Measurements from ENCODE around the gene LRRC52.

Gene LRRC52, protein sequence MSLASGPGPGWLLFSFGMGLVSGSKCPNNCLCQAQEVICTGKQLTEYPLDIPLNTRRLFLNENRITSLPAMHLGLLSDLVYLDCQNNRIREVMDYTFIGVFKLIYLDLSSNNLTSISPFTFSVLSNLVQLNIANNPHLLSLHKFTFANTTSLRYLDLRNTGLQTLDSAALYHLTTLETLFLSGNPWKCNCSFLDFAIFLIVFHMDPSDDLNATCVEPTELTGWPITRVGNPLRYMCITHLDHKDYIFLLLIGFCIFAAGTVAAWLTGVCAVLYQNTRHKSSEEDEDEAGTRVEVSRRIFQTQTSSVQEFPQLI

DNA sequence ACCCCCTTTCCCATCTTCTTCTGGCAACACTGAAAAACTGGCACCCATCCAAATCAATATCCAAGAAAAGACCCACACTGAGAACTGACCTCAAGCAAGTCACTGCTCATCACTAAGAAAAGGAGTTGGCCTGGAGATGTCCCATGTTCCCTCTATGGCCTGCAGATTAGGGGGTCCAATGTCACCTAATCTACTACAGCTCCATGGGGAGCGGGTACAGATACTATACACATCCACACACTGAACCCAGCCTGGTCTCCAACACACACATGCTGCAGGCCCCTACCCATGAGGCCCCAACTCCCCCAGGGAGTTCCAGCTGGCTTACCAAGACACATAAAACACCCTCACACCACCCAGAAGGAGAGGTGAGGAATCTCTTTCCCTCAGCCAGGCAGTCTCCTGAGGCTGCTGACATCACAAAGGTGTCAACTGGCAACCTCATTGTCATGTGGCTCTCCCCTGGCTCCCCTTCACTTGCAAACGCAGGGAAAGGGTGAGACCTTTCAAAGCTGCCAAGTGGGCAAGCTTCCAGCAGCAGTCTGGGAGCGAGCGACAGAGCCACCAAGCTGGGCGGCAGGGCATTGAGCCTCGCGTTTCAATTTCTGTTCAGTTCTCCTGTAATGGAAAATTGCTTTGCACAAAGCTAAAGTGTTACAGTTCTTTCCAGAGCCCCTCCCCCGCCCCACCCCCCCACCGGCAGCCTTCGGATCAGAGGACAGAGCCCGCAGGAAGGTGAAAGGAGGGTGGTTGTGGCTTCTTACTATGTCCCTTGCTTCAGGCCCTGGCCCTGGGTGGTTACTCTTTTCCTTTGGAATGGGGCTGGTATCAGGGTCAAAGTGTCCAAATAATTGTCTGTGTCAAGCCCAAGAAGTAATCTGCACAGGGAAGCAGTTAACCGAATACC is at the start of gene LRRC52:
LRRC52 (plus strand) TSS at position 469 of the 907 bp plus-strand sequence; CDS start at position 766, 297 bp downstream.
- DNase-seq: no peak

DNA sequence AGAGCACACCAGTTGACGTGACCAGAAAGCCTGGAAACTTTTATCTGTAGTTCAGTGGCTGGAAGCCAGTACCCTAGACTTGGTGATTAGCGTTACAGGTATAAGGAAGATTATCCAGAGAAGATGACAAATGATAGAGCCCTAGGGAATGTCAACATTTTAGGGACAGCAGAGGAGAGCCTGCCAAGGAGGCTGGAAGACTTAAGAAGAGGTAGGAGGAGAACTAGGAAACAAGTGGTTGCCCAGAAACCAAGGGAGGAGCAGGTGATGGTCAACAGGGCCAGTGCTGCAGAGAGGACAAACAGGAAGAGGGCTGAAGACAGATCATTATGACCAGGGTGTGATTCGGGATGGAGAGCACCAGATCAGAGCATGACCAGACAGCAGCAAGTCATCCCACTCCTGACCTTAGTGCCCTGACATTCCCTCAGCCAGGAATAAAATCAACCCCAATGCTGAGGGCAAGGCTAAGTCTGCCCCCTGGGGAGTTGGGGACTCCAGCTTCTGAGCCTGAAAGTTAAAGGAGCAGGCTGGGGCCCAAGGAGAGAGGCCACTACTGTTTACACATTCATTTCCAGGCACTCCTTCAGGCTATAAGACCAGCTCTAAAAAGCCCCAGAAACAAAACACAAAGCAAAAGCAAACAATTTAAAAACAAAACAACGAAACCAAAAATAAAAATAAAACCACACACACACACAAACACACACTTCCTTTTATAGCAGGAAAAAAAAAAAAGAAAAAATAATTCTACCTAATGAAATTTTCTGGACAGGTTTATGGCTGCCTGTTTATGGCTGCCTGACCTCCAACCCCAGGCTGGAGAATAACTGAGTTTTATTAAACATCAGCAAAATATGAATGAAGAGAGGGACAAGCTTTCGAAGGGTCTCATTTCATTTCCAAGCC is 48.6 kb upstream of the LRRC52 start:
- no peak for DNase-seq

DNA sequence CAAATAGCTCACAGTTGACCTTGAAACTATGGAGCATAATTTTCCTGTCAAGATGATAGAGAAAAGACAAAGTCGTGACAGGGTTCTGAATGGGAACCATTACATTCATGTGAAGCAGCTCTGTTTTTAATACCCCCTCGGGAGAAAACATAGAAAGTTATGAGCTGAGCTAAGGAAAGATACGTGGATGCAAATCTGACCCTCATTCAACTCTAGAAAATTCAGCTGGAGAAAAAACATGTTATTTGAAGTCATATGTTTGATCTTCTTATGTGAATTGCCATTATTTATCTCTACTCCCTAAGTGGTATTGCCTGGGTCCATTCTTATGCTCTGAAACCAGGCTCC is 48.0 kb upstream of the LRRC52 start:
- no peak for DNase-seq

DNA sequence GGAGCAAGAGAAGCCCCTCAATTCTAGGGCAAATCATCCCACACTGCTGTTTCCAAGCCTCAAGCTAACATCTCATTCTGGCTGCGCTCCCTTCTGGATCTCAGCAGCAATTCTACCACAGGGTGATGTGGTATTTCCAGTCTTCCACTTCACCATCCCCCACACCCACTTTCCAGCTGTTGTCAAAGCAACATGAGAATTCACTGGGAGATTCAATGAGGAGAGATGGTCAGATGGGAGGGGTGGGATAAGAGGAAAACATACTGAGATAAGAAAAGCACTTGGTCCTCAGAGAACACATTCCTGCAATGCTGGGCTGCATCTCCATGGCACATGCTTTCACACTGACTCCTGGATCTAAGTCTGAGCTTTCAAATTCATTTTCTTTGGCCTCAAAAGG is 47.3 kb upstream of the LRRC52 start:
- DNase-seq: no peak

DNA sequence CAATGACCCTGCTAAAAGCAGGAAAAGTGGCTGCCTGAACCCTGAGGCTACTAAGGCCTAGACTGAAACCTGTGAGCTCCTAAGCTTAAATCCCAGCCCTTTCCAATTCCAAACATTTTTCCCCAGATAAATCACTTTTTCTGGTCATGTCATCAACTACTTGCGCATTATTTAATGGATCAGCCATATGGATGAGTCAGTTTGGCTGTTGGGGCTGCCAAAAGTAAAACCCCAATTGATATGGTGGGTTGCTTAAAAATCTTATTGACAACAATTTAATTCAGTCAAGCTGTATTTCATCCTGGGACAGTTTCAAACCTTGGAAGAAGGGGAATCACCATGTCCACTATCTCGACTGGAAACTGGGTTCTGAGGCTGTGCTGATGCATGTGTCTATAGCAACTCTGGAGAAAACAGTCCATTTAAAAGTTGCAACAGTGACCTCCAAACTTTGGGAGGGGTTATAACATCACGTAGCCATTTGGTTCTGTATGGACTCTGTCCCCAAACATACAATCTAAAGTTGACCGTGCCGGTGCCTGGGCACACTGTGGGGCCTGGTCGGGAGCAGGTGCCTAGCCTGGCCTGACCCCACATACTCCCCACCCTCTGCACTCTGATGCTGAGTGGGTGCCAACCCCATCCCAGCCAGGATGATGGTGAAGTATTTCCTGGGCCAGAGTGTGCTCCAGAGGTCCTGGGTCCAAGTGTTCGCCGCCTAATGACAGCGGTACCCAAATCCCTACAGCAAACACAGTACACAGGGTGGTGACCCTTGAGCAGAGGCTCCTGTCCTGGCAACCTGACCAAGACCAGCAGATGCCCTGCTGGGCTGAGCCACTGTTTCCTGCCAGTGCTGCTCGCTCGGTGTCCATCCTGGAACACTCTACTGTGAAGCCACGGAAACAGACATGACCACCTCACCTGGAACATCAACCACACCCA is 46.5 kb upstream of the LRRC52 start:
- no peak for DNase-seq

DNA sequence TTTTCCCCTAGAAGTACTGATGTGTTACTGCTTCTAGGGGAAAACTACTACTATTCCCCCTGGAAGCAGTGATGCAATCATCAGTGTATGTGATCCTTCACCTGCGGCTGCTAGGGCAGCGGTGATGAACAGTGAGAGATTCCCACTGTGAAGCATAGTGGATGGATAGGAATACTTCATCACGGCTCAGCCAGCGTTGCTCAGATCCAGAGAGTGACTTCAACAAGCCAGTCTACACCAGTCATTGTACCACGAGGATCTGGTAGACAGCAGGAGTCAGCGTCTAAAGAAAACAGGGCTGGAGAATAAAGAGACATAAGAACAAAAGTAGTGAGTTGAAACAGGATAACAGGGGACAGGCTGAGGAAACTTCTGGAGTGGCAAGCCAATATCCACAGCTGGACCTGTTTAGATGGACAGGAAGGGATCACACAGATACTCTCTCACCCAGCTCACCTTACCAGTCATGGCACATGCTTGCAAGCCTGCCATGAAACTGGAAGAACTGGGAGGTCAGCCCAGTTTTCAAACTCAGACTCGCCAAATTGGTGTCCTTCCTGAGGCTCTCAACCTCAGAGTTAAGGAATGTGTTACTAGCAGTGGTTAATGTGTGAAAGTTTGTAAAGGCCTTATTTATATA is 42.4 kb upstream of the LRRC52 start:
- DNase-seq: no peak

DNA sequence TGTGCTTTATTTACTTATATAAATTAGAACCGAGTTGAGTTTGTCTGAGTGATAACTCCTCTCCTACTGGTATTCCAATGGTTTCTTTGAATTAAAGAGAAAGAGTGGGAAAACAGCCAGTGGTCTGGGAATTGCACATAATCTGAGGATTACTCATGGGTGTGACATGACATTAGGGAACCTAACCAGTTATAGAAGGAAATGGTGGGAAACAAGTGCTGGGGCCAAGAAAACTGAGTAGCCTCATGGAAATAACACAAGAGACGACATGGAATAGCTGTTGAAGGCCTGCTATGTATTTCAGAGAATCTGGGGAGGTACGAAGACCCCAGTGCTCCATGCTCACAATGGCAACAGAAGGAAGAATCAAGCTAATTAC is 41.8 kb upstream of the LRRC52 start:
- no peak for DNase-seq

DNA sequence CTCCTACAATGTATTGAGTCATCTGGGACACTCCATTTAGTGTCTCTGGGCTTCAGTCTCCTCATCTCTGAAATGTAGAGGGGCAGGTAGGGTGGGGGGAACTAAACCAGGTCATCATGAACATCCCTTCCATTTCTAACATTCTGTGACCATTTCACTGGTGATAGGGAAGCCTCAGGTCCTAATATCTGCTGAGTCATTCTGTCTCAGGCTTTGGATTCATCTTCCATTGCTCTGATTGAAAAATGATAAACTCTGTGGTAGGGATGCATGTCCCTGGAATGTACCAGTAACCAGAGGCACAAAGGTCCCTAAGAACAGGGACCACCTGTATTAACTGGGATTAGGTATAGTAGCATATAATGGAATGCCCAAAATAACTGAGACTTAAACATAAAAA is 36.2 kb upstream of the LRRC52 start:
- DNase-seq: no peak

DNA sequence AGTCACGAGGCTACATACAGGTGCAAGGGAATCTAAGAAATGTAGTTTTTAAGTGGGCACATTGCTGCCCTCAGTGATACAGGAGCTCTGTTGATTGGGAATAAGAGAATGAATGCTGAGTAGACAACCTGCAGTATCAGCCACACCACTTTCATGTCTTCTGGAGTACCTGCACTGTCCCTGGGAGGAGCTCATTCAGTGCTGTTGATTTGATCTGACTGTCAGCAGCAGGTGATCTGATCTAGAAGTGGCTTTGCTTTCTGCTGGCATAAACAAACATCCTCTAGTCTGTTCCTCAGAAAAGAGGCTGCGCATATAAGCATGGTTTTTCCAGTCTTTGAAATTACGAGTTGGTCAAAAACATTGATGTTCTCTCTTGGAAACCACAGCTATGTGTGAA is 35.5 kb upstream of the LRRC52 start:
- DNase-seq: no peak

DNA sequence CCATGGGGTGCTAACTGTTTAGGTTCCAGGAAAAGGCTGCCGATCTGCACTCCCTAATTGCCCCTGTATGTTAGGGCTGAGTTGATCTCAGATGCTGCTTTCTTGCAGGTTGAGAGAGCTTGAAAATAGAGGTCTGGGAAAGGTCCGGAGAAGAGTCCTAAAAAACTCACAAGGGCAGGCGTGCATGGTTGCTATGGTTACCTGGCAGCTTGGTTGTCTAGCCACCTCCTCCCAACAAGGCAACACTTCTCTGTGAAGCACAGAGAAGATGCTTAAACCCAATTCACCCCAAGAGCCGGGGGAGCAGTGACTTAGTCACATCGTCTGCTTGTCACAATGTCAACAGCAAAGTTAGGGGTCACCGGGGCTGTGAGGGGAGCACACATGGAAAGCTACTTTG is 31.0 kb upstream of the LRRC52 start:
- DNase-seq: no peak

DNA sequence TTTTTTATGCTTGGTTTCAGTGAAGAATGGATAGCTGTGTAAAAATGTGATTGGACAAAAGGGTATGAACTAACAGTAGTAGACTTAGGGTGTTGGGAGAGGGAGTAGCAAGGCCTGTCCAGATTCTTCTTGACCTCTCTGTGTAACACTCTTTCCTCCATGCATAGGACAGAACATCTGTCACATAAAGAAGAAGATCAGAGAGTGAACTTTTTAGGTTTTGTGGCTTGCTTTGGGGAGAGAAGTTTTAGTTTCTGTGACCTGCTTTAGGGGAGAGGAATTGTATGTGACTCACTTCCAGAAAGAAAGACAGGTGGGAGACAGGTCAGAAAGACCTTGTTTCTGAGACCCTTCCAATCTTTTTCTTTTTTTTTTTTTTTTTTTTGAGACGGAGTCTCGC is 27.3 kb upstream of the LRRC52 start:
- no peak for DNase-seq

DNA sequence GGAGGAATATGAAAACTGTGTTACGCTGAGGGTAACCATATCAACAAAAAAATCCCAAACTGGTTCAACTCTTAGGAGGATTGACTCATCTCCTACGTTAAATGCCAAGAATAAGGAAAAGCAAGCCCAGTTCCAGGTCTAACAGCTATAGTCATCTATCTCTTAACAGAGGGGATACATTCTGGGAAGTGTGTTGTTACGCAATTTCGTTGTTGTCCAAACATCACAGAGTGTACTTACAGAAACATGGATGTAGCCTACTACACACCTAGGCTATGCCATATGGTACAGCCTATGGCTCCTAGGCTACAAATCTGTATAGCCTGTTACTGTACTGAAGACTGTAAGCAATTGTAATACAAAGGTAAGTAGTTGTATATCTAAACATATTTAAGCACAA is 23.2 kb upstream of the LRRC52 start:
- no peak for DNase-seq

DNA sequence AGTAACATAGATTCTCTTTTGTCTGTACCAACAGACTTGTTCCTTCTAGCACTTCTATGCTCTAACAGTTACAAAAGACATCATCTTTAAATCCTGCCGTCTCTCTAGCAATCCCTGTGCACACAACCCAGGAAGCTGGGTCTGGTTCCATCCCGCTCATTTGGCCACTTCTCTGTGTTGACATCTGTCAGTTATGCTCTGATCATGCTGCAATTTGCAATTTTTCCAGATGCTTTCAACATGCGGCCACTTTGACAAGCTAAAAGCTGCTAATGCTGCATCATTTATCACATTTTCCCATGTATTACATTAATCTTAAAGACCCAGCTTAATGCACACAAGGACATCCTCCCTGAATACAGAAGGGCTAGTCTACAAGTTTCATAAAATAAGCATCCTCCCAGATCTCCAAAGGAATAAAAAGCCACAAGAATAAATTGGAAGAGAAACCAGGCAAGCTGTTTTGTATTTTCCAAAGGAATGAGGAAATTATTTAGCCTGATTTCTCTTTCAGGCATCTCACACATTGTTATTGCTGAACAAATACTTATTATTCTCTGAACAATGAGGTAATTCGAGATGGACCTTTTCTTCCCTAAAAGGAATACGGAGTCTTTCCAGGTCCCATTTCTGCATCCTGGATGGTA is 19.0 kb upstream of the LRRC52 start:
- DNase-seq: no peak

DNA sequence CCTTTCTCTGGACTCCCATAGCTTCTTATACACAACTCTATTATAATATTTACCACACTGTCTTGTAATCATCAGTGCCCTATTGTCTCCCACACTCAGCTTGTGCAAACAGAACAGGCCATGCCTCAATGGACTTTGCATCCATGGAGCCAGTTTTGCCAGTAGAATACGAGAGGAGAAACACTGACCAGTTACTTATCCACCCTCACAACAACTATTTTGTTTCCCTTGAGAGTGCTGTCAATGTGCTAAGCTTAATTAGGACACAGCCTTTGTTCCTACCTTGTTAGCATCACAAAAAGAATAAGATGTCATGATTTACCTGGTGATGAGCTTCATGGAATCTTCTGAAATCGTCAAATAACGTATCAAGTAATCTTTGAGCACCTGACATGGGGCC is 18.1 kb upstream of the LRRC52 start:
- DNase-seq: no peak

DNA sequence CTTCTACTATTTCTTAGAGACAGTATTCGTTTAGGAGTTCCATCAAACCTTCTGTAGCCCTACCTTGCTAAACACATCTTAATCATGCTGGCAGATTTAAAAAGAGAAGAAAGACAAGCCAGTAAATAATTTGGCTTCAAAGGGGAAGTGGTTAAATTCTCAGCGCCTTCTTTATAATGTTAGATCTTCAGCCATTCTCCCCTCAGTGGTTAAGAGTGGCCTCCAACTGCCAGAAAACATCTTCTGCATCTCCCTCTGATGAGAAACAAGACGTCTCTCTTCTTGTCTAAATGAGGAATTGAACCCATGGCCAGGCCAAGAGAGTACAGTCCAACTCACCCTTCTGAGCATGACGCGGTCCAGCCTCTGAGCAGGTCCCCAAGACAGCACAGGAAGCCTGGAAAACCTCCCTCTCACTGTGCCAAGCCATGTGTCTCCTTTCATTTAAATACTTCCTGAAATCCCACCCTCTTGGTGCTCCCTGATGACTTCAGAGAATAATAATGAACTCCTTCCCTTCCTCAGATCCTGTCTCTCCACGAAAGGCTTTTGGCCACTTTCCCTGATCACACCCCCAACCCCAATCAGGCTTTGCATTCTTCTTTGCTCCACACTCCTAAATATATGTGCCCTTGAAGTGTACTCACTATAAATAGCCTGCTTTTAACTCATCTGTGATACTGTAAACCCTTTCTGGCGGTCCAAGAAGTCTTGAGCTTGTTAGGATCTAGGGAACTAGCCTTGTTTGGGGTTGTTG is 16.4 kb upstream of the LRRC52 start:
- no peak for DNase-seq

DNA sequence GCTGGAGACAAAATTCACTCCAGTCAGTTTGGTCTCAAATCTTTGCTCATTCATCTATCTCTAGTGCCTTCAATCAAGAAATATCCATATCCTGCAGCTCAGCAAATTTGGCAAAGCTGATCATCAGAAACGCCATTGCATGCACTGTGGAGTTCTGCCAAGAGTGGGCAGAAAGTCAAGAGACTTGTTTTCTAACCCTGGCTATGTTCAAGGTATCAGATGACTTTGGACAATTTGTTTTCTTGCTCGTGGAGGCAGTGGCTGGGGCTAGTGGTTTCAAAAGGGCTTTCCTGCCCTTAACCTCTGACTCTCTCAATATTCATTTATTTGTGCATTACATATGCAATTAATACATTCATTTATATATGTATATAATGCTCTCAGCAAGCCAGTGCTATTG is 12.8 kb upstream of the LRRC52 start:
- no peak for DNase-seq

DNA sequence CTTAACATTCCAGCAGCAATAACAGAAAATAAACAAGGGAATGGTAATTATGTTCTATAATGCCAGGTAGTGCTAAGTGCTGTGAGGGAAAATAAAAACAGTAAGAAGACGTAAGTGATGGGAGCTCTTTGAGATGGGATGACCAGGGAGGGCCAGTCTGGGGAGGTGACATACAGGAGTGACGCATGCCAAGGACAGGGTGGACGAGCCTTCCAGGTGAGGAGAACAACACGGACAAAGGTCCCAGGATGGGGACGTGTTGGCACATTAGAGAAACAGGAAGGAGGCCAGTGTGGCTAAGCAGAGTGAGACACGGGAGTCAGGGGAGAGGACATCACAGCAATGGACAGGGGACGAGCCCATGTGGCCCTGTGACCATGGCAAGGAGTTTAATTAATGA is 11.7 kb upstream of the LRRC52 start:
- no peak for DNase-seq

DNA sequence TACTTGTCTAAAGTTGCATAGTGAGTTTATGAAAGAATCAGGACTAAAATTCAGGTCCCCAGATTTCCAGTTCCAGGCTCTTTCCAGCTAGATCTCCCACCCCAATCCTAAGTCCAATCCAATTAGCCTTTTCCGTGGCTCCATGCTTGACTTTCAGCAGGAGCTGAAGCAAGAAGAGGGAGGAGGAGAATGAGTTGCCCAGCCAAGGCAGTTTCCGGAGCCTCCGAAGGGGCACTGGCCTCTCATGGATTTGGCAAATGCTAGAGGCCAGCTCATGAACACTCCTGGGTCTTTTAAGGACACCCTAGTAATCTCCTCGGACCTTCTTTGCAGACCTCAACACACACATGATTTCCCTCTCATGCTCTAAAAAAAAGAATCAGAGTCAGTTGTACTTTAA is 10.5 kb upstream of the LRRC52 start:
- no peak for DNase-seq

DNA sequence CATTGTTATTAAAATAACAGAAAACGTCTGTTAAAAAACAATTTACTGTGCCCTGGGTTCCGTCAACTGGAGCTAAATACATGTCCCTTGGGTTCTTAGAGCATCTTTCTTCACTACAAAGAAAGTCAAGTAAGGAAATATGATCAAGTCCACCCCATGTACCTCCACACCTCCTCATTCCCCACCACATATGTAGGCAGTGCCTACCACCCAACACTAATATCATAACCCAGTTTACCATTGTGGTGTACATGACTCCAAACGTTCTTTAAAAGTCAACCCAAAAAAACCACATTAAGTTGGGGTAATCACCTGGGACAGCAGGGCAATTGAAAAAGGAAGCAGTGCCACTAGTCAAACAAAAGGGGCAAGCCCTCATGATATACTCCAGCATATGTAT is 7.8 kb upstream of the LRRC52 start:
- DNase-seq: no peak

DNA sequence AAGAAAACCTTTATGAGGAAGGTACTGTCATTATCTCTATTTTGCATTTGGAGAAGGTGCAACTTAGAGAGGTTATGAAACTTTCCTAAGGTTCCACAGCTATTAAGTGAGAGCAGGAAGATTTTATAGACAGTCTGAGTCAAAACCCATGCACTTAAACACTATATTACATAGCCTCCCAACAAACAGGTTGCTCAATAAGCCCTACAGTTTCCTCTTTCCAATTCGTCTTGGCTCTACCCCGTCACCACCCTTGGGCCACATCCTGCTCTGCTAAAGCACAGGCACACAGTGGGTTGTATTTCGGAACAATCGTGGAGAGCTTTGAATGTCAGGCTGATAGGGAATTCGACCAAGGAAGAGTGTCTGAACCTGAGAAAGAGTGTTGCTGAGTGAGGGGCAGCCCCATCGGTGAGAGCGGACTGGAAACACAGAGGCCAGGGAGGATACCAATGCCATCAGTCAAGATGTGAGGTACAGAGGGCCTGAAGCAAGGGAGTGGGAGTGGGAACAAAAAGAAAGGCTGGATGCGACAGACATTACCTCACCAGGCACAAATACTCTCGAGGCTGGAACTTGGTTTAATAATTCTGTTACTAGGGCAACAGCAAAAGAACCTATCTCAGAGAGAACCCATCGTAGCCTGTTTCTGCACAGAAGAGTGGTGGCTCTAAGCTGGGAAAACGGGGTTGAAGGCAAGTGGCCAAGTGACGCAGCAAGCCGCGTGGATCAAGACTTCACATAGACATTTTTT is 6.3 kb upstream of the LRRC52 start:
- DNase-seq: no peak
